ENCODE data around the gene CTRB1. TPM values are rescaled to one million over a fixed set of nuclear protein-coding genes. Genes with fewer than 3 reads are reported as not detected.

Gene CTRB1
- total and polyA plus RNA-seq, 2 of the 13 experiments (the other 11 are each of a cell fraction or from before 2014, with no cell fraction given): not detected

DNA sequence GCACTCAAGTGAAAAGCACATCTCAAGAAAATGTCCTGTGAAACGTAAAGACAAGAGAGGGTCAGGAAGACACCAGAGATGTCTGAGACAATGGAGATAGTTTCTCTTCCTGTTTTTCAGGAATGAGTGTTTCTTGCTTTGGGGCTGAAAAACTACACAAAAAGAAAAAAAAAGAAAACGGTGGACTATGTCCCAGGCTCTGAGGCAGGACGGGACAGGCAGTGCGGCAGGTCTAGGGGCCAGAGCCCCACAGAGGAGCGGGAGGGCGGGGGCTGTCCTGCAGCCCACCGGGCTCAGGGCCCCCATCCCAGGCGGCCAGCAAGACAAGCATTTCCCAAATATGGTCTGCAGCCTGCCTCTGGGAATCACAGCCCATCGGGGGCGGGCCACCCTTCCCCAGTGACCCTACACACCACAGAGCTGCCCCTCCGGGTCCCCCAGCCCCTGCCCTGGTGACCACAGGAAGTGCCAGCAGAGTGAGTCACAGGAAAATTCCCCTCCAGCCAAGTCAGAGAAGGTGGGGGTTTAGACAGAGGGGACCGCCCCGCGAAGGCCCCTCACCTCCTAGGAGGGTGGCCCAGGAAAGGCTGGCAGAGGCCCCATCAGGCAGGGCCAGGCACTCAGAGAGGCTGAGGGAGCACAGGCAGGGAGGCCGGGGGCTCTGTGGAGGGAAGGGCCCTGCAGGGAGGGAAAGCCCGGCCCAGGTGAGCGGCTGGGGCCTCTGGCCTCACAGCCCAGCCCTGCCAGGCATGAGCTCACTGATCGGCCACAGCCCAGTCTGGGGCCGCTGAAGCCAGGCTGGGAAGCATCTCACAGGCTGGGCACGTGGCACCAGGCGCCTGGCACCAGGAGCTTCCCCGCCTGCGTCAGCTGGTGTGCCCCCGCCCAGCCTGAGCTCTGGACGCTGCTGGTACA is 26.3 kb downstream of the CTRB1 start (continued):
- TF ChIP-seq ZBTB21 (CRISPR knock-in tag; IDR thresholded peaks at IDR 0.05): peak; percentile 41; the same call in 1 of the 2 replicates
- no peak for TF ChIP-seq HMGA1 (CRISPR knock-in tag; conservative IDR thresholded peaks at IDR 0.05)
- peak; percentile 91 for TF ChIP-seq ARID2 (CRISPR knock-in tag; IDR thresholded peaks at IDR 0.05; ENCODE audit: borderline replicate concordance)
- peak; percentile 63 for TF ChIP-seq HNF4G (IDR thresholded peaks at IDR 0.05; ENCODE audit: borderline replicate concordance, low read depth, low read length)
- no peak; the same call in 1 of the 2 replicates for TF ChIP-seq HNF4G (CRISPR knock-in tag; IDR thresholded peaks at IDR 0.05; ENCODE audit: borderline replicate concordance, low read depth)
- peak; percentile 91; the same call in 1 of the 2 replicates for TF ChIP-seq ZNF264 (CRISPR knock-in tag; IDR thresholded peaks at IDR 0.05)
- peak; percentile 86 for TF ChIP-seq DMAP1 (CRISPR knock-in tag; IDR thresholded peaks at IDR 0.05)
- TF ChIP-seq SIX1 (CRISPR knock-in tag; IDR thresholded peaks at IDR 0.05; ENCODE audit: borderline replicate concordance): peak; percentile 29; the same call in 1 of the 2 replicates
- TF ChIP-seq, protein P1, sequence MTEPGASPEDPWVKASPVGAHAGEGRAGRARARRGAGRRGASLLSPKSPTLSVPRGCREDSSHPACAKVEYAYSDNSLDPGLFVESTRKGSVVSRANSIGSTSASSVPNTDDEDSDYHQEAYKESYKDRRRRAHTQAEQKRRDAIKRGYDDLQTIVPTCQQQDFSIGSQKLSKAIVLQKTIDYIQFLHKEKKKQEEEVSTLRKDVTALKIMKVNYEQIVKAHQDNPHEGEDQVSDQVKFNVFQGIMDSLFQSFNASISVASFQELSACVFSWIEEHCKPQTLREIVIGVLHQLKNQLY (CRISPR knock-in tag; IDR thresholded peaks at IDR 0.05): peak; percentile 86
- no peak for TF ChIP-seq TOE1 (CRISPR knock-in tag; IDR thresholded peaks at IDR 0.05)
- peak; percentile 31; the same call in 1 of the 2 replicates for TF ChIP-seq ZNF101 (CRISPR knock-in tag; IDR thresholded peaks at IDR 0.05; ENCODE audit: borderline replicate concordance, low read depth)
- peak; percentile 58 for TF ChIP-seq KMT2A (CRISPR knock-in tag; IDR thresholded peaks at IDR 0.05)
- TF ChIP-seq HNRNPK (IDR thresholded peaks at IDR 0.05; ENCODE audit: low read depth, low read length, poor library complexity, severe bottlenecking): peak; percentile 69
- peak; percentile 94 for TF ChIP-seq ZNF160 (CRISPR knock-in tag; IDR thresholded peaks at IDR 0.05)
- TF ChIP-seq ZKSCAN8 (CRISPR knock-in tag; IDR thresholded peaks at IDR 0.05; ENCODE audit: borderline replicate concordance): peak; percentile 88
- peak; percentile 36; the same call in 1 of the 2 replicates for TF ChIP-seq CHD2 (IDR thresholded peaks at IDR 0.05; ENCODE audit: low read depth, low read length)
- TF ChIP-seq ZNF263 (CRISPR knock-in tag; IDR thresholded peaks at IDR 0.05): peak; percentile 98
- no peak for TF ChIP-seq TOPORS (CRISPR knock-in tag; IDR thresholded peaks at IDR 0.05)
- TF ChIP-seq RBM39 (IDR thresholded peaks at IDR 0.05; ENCODE audit: low read depth, low read length, poor library complexity, severe bottlenecking): peak; percentile 89
- peak; percentile 83 for TF ChIP-seq AGO1 (IDR thresholded peaks at IDR 0.05; ENCODE audit: low read depth, low read length, poor library complexity, severe bottlenecking)
- peak; percentile 80; the same call in 1 of the 2 replicates for TF ChIP-seq TGIF2 (CRISPR knock-in tag; IDR thresholded peaks at IDR 0.05)
- peak; percentile 96 for TF ChIP-seq POGZ (CRISPR knock-in tag; IDR thresholded peaks at IDR 0.05)
- TF ChIP-seq, protein P2, sequence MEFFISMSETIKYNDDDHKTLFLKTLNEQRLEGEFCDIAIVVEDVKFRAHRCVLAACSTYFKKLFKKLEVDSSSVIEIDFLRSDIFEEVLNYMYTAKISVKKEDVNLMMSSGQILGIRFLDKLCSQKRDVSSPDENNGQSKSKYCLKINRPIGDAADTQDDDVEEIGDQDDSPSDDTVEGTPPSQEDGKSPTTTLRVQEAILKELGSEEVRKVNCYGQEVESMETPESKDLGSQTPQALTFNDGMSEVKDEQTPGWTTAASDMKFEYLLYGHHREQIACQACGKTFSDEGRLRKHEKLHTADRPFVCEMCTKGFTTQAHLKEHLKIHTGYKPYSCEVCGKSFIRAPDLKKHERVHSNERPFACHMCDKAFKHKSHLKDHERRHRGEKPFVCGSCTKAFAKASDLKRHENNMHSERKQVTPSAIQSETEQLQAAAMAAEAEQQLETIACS (CRISPR knock-in tag; IDR thresholded peaks at IDR 0.05): no peak
- peak; percentile 57; the same call in 1 of the 2 replicates for TF ChIP-seq GTF2F1 (IDR thresholded peaks at IDR 0.05; ENCODE audit: low read length)
- peak; percentile 75; the same call in 1 of the 2 replicates for TF ChIP-seq ZNF569 (CRISPR knock-in tag; IDR thresholded peaks at IDR 0.05; ENCODE audit: borderline replicate concordance)
- TF ChIP-seq, protein P3, sequence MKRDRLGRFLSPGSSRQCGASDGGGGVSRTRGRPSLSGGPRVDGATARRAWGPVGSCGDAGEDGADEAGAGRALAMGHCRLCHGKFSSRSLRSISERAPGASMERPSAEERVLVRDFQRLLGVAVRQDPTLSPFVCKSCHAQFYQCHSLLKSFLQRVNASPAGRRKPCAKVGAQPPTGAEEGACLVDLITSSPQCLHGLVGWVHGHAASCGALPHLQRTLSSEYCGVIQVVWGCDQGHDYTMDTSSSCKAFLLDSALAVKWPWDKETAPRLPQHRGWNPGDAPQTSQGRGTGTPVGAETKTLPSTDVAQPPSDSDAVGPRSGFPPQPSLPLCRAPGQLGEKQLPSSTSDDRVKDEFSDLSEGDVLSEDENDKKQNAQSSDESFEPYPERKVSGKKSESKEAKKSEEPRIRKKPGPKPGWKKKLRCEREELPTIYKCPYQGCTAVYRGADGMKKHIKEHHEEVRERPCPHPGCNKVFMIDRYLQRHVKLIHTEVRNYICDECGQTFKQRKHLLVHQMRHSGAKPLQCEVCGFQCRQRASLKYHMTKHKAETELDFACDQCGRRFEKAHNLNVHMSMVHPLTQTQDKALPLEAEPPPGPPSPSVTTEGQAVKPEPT (CRISPR knock-in tag; IDR thresholded peaks at IDR 0.05; ENCODE audit: low read depth): 0 out of 2 replicates have a peak, but pooled peaks have one; percentile 76
- TF ChIP-seq MTF2 (CRISPR knock-in tag; IDR thresholded peaks at IDR 0.05; ENCODE audit: borderline replicate concordance): 0 out of 2 replicates have a peak, but pooled peaks have one; percentile 90
